ENCODE measurements around the gene SNAPC5.
A peak's percentile ranks its signal among the peaks of the same experiment; 100 is the strongest.
"Not testable (repeated sequence)": the region's sequence is repeated elsewhere in the genome, so short reads cannot be mapped to it uniquely, and the experiment has no call there.

The SNAPC5 gene, protein sequence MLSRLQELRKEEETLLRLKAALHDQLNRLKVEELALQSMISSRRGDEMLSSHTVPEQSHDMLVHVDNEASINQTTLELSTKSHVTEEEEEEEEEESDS

DNA sequence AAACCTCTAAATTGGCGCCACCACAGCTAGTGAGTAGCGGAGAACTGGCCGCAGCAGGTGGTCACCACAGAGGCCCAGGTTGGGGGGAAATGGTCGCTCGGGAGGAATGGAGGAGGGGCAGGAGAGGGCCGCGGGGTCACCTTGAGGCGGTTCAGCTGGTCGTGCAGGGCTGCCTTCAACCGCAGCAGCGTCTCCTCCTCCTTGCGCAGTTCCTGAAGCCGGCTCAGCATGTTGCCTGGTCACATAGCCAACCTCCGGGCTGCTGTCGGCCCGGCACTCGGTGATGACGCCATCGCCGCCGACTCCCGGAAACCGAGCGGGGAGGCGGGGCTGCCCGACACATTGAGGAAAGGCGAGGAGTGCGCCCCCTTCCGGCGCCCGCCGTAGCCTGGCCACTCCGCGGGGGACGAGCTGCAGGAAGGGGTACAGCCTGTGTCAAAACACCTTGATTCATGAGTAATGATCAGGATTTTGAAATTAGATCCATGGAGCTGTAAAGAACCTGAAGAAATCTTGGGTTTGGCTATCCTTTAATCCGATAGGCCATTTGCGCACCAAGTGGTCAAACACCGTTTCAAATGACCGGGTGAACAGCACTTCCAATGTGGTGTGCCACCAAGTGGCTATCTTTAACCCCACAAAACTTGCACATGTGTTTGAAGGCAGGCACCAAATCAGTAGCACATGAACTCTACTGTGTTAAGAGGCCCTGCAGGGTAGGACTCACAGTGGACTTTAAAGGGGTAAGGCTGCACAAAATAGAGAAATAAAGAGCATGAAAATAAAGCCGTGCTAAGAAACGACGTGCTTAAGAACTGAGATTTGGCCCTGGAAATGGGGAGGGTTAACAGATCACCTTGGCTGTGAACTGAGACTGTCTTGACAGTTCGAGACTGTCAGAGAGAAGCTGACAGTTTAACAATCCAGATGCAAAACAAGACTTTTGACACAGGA lies at the start of gene SNAPC5:
SNAPC5 (minus strand) TSS at position 261 of the 954 bp plus-strand sequence; CDS start at position 230, 31 bp downstream.
- DNase-seq (ENCODE audit: low spot score) = peak; percentile 96

- DNase-seq (ENCODE audit: low spot score) = no peak
Observed at GRCh38 chr15:66545255-66545654, 47.7 kb upstream of the SNAPC5 start.

- no peak for DNase-seq (ENCODE audit: low spot score)
Observed at GRCh38 chr15:66542896-66543295, 45.3 kb upstream of the SNAPC5 start.

DNA sequence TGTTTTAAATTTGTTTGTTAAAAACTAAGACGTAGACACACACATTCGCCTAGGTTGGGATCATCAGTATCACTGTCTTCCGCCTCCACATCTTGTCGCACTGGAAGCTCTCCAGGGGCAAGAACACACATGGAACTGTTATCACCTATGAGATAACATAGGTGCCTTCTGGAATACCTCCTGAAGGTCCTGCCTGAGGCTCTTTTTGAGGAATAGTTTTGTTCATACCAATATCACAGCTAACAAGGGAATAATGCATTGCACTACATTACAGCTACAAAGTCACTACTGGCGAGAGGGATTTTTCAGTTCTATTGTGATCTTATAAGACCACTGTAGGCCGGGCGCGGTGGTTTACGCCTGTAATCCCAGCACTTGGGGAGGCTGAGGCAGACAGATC lies 37.5 kb upstream of the SNAPC5 start:
- DNase-seq (ENCODE audit: low spot score) = no peak

- no peak for DNase-seq (ENCODE audit: low spot score)
Observed at GRCh38 chr15:66524838-66525237, 27.3 kb upstream of the SNAPC5 start.

- no peak for DNase-seq (ENCODE audit: low spot score)
Observed at GRCh38 chr15:66523926-66524325, 26.4 kb upstream of the SNAPC5 start.

GRCh38 chr15:66515901-66516322 lies 18.4 kb upstream of the SNAPC5 start:
- no peak for DNase-seq (ENCODE audit: low spot score)

DNA sequence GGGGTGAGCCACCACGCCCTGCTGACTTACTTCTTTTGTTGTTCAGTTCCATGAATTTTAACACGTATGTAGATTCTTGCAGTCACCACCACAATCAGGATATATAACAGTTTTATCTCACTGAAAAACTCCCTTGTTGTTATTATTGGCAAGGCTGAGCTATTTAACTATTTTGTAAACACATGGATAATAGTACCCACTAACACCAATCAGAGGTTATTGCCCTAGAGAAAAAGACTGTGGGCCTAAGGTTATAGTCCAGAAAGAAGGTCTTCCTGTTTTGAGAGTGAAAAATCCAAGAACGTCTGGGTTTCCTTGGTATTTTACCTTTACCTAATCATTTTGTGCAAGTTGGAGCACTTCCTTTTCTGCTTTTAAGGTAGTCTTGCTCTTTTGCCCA lies 17.0 kb upstream of the SNAPC5 start:
- DNase-seq (ENCODE audit: low spot score) = no peak

GRCh38 chr15:66508293-66508883 lies 10.8 kb upstream of the SNAPC5 start:
- DNase-seq (ENCODE audit: low spot score) = no peak

DNA sequence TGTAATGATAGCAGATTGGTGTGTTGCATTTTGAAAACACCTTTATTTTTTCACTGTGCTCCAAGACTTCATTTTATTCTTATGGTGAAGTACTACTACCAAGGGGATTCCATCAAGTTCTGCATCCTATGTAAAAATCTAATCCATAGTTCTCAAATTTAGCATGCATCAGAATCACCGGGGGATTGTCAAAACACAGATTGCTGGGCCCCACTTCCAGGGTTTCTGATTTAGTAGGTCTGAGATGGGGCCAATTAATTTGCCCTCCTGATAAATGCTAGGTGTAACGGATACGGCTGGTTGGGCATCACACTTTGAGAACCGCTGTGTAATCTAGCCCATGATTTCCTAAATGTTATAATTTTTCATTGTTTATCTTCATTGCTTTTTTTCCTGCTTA lies 8.3 kb upstream of the SNAPC5 start:
- no peak for DNase-seq (ENCODE audit: low spot score)

DNA sequence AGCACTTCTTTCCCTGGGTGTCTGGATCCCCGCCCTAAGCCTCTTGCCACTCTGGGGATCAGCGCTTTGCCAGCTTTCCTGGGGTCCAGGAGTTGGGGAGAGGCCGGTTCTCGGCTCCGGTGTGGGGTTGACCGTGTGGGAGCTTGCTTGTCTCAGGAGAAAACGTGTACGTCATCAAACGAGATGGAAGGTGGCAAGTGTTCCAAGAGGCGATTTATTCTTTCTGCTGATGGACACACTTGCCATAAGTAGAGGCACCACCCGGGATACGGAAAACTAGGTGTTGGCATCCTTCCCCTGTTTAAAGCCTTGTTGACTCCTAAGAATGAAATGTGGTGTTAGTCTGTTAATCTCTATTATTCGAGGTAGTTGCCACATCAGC lies 7.9 kb upstream of the SNAPC5 start:
- DNase-seq (ENCODE audit: low spot score) = no peak

DNA sequence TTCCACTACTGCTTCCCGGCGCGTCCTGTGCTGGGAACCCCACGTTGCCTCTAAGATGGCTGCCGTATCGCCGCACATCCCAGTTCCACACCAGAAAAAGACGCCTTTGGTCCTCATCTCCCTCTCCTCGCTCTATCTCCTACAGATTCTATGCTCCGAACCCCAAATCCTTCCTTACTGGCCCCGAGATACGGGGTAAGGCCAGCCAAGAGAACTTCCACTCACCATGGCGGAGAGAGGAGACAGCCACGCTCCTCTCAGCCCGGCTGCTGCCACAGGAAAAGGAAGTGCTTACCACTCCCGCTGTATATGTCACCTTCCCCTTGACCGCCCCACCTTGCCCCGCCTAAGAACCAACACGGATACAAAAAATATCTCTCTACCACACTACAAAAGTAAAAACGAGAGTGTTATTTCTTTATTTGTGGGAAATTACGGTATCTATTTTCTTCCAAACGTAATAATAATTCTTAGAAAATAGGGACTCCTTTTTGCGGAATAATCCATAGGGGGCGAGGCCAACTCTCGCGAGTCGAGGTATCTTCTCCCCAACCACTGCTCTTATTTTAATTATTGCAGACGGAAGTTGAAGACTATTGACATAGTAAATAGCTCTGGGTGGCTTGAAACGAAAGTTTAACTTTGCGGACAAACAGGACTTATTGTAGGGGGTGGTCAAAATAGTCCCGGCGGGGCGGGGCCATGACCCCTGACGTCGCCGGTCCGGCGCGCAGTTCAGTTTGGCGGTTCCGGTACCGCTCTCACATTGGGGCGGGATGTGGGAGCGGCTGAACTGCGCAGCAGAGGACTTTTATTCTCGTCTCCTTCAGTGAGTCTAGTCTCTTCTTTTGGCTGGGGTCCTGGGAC lies 7.2 kb upstream of the SNAPC5 start, which contains the start of the genes RPL4 and ZWILCH:
RPL4 (minus strand) TSS at position 293 of the 867 bp plus-strand sequence; CDS start at position 228, 65 bp downstream.
ZWILCH (plus strand) TSS at position 764 of the 867 bp plus-strand sequence; CDS start at position 777, 13 bp downstream.
- peak; percentile 85 for DNase-seq (ENCODE audit: low spot score)

- no peak for DNase-seq (ENCODE audit: low spot score)
Observed at GRCh38 chr15:66503780-66504562, 6.4 kb upstream of the SNAPC5 start.

DNA sequence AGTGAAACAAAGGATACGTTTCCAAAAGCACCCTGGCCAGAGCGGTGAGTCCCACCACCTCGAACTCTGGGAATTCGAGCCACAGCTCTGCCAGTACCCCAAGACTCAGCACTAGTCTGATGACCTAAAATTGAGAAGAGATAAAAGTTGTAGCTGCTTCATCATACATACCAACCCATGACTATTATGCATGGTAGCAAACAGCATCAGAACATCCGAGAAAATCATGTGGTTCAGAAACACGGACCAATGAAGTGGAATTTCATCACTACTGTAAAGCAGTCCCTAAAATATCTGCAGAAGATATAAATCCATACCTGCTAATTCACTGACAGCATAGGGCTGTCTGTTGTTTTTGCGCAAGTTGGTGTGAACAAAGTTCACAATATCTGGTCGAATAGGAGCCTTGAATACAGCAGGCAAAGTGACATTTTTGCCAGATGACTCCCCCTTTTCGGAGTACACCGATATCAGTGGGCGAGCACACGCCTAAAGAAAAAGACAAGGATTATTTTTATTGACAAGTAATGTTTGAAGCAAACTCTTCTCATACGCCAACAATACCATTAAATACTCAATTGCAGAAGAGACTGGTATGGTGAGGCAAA lies 5.6 kb upstream of the SNAPC5 start:
- DNase-seq (ENCODE audit: low spot score) = not testable (repeated sequence)

DNA sequence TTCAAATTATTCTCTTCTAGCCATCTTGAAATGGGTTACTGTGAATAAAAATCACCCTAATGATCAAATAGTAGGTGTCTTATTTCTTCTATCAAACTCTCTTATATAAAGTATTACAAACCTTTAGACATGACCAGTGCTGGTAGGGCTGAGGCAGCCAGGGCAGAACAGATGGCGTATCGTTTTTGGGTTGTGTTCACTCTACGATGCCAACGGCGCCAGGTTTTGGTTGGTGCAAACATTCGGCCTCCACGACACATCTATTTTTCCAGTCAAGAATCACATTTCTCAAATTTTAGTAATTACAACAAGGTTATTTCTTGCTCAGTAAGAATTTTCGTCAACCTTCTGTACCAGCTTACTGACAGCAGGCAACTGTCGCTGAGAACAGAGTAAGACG lies 4.9 kb upstream of the SNAPC5 start:
- DNase-seq (ENCODE audit: low spot score) = no peak

DNA sequence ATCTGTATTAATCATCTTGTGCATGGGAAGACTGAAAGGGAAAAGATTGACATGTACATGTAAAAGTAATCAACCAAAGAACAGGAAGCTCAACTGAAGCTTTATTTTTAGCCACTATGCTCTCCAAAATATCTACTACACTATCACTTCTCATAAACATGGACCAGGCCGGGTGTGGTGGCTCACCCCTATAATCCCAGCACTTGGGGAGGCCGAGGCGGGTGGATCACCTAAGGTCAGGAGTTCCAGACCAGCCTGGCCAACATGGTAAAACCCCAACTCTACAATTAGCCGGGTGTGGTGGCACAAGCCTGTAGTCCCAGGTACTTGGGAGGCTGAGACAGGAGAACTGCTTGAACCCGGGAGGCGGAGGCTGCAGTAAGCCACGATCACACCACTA lies 2.8 kb upstream of the SNAPC5 start:
- not testable (repeated sequence) for DNase-seq (ENCODE audit: low spot score)

GRCh38 chr15:66498501-66499386 lies 1.2 kb upstream of the SNAPC5 start:
- DNase-seq (ENCODE audit: low spot score) = peak; percentile 51

DNA sequence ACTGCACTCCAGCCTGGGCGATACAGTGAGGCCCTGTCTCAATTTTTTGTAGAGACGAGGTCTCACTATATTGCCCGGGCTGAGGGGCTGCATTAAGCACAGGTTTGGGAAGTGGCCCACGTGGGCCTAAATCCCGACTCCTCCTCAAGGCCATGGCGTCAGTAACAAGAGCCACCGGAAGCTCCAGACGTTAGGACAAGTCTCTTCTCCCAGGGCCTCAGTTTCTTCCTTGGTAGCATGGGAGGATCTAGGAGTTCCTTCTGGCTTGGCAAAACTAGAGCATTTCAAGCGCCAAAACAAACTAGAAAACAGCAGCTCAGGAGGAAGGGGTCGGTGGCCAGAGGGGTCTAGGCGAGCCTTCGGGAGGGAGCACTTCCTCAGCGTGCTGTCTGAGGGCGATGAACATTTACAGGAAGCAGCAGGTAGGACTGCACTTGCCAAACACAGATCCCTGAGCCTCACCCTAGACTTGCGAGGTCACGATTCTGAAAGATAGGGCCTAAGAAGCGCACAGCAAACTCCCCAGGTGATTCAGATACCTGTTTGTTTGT lies 536 bp downstream of the SNAPC5 start:
- DNase-seq (ENCODE audit: low spot score) = no peak

GRCh38 chr15:66494262-66494661 lies 3.3 kb downstream of the SNAPC5 start:
- no peak for DNase-seq (ENCODE audit: low spot score)
